ENCODE data around the gene CNTNAP5. TPM values are rescaled to one million over a fixed set of nuclear protein-coding genes. Genes with fewer than 3 reads are reported as not detected.

The CNTNAP5 gene
- total RNA-seq, 3 donors from 2014 or later (not counting 1 experiment from before 2014, with no cell fraction given), result not detected

DNA sequence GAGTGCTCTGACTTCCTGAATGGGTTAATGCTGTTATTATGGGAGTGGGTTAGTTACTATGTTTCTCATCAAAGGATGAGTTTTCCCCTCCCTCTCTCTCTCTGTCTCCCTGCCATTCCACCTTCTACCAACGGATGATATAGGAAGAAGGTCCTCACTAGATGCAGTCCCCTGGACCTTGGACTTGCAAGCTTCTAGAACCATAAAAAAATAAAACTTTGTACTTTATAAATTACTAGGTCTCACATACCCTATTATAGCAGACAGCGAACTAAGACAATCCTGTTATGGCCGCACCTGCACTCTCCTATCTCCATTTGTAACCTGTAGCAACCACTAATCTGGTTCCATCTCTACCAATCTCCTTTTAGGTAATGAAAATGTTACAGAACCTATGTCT lies 564.9 kb downstream of the CNTNAP5 start:
- ATAC-seq (no peak), DNase-seq (no peak)
- TF ChIP-seq, protein P1, sequence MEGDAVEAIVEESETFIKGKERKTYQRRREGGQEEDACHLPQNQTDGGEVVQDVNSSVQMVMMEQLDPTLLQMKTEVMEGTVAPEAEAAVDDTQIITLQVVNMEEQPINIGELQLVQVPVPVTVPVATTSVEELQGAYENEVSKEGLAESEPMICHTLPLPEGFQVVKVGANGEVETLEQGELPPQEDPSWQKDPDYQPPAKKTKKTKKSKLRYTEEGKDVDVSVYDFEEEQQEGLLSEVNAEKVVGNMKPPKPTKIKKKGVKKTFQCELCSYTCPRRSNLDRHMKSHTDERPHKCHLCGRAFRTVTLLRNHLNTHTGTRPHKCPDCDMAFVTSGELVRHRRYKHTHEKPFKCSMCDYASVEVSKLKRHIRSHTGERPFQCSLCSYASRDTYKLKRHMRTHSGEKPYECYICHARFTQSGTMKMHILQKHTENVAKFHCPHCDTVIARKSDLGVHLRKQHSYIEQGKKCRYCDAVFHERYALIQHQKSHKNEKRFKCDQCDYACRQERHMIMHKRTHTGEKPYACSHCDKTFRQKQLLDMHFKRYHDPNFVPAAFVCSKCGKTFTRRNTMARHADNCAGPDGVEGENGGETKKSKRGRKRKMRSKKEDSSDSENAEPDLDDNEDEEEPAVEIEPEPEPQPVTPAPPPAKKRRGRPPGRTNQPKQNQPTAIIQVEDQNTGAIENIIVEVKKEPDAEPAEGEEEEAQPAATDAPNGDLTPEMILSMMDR (IDR thresholded peaks at IDR 0.05), result no peak
- no peaks in the 10 kb centered on the region for H3K4me1 ChIP-seq (ENCODE audit: control insufficient read depth, insufficient read depth, low read length)
- no peaks in the 10 kb centered on the region for H3K27me3 ChIP-seq (ENCODE audit: control insufficient read depth, insufficient read depth, low read length)
- H3K36me3 ChIP-seq (ENCODE audit: control insufficient read depth, insufficient read depth, low read length), result no peaks in the 10 kb centered on the region
- Mint-ChIP-seq H3K27ac (no peak overlapping the region), H3K4me3 (no peak overlapping the region), H3K27me3 (ENCODE audit: low read depth in 2 of 2) (no peaks in the 10 kb centered on the region), H3K36me3 (no peaks in the 10 kb centered on the region), H3K9me3 (peaks cover 6 to 13% of the 10 kb centered on the region in 2 donors), H3K4me1 (no peaks in the 10 kb centered on the region)
- no peak overlapping the region for H3K27ac ChIP-seq (ENCODE audit: low read length)
- WGBS (ENCODE audit: insufficient coverage), result 97% methylated on average over 2 of the region's 3 CpGs
- H3K4me3 ChIP-seq (ENCODE audit: low read length), result no peak overlapping the region
- H3K9me3 ChIP-seq (ENCODE audit: control insufficient read depth, insufficient read depth, low read length), result peaks cover 3% of the 10 kb centered on the region
- intact Hi-C loops (cut with micrococcal nuclease), result no loop called here

DNA sequence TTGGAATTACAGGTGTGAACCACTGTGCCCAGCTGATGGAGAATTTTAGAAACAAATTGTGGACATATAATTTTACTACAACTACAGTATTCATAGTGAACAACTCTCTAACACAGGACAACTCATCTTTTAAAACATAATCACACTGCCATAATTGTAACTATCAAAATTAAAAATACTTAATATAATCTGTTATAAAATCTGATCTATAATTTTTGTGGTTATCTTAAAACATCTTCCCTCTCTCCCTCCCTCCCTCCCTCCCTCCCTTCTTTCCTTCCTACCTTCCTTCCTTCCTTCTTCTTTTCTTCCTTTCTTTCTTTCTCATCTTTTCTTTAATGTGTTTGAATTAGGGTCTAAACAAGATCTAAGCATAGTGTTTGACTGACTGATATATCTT lies 577.7 kb downstream of the CNTNAP5 start:
- ATAC-seq (no peak), DNase-seq (no peak)
- intact Hi-C loops (cut with micrococcal nuclease), result no loop called here
- Histone ChIP-seq H3K36me3 (ENCODE audit: control insufficient read depth, insufficient read depth, low read length) (no peaks in the 10 kb centered on the region), H3K9me3 (ENCODE audit: control insufficient read depth, insufficient read depth, low read length) (peaks cover 3% of the 10 kb centered on the region), H3K4me3 (ENCODE audit: low read length) (no peak overlapping the region), H3K27me3 (ENCODE audit: control insufficient read depth, insufficient read depth, low read length) (no peaks in the 10 kb centered on the region), H3K27ac (ENCODE audit: low read length) (no peak overlapping the region), H3K4me1 (ENCODE audit: control insufficient read depth, insufficient read depth, low read length) (no peaks in the 10 kb centered on the region)
- H3K4me1 Mint-ChIP-seq, result no peaks in the 10 kb centered on the region
- TF ChIP-seq, protein P1 (IDR thresholded peaks at IDR 0.05), result no peak
- H3K36me3 Mint-ChIP-seq, result peaks cover 8% of the 10 kb centered on the region
- peaks cover 11 to 26% of the 10 kb centered on the region in 2 donors for H3K9me3 Mint-ChIP-seq
- no peak overlapping the region for H3K27ac Mint-ChIP-seq
- H3K27me3 Mint-ChIP-seq (ENCODE audit: low read depth in 2 of 2), result no peaks in the 10 kb centered on the region
- H3K4me3 Mint-ChIP-seq, result no peak overlapping the region

DNA sequence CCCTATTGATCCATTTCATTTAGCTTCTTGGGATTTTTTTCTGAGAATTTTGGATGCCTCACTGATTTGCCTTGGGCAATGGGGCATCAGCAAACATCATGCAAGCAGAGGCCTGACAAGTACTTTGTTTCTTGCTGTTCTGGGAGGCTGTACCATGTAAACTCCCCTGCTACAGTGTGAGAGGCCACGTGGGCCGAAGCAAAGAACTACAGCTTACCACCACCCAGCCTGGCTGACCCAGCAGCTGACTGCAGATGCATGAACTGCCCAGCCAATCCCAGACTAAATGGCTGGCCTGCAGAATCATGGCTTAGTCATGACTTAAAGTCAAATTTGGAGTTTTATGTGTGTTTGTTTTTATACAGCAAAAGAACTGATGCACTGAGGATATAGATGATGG lies 579.9 kb downstream of the CNTNAP5 start:
- intact Hi-C loops (cut with micrococcal nuclease), result no loop called here
- peaks cover 15 to 23% of the 10 kb centered on the region in 2 donors for H3K9me3 Mint-ChIP-seq
- 82% methylated on average over 2 of the region's 2 CpGs for WGBS (ENCODE audit: insufficient coverage)
- Histone ChIP-seq H3K27me3 (ENCODE audit: control insufficient read depth, insufficient read depth, low read length) (no peaks in the 10 kb centered on the region), H3K9me3 (ENCODE audit: control insufficient read depth, insufficient read depth, low read length) (peaks cover 3% of the 10 kb centered on the region), H3K4me3 (ENCODE audit: low read length) (no peak overlapping the region), H3K4me1 (ENCODE audit: control insufficient read depth, insufficient read depth, low read length) (no peaks in the 10 kb centered on the region), H3K27ac (ENCODE audit: low read length) (no peak overlapping the region), H3K36me3 (ENCODE audit: control insufficient read depth, insufficient read depth, low read length) (no peaks in the 10 kb centered on the region)
- no peaks in the 10 kb centered on the region for H3K4me1 Mint-ChIP-seq
- H3K36me3 Mint-ChIP-seq, result no peaks in the 10 kb centered on the region
- no peak for DNase-seq
- no peak overlapping the region for H3K4me3 Mint-ChIP-seq
- TF ChIP-seq, protein P1 (IDR thresholded peaks at IDR 0.05), result peak; percentile 10
- ATAC-seq, result no peak
- no peak overlapping the region for H3K27ac Mint-ChIP-seq
- H3K27me3 Mint-ChIP-seq (ENCODE audit: low read depth in 2 of 2), result no peaks in the 10 kb centered on the region

DNA sequence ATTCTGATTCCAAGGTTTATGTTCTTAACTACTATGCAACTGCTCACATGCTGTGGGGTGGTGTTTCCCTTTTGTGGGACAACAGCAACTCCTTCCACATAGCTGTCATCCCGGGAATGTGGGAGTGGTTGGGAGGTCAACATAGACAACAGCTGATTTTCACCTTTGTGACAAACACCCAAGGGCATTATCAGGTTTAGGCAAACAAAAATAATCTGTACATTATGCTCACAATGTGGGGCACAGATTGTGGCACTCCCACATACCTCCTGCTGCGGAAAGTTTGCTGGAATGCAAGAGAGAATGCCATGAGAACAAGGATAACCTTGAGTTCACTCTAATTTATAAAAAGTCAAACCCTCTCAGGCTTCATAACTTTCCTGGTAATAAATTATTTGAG lies 582.6 kb downstream of the CNTNAP5 start:
- intact Hi-C loops (cut with micrococcal nuclease), result no loop called here
- H3K4me3 Mint-ChIP-seq, result no peak overlapping the region
- no peaks in the 10 kb centered on the region for H3K4me1 ChIP-seq (ENCODE audit: control insufficient read depth, insufficient read depth, low read length)
- 89% methylated on average over 1 of the region's 2 CpGs for WGBS (ENCODE audit: insufficient coverage)
- H3K9me3 Mint-ChIP-seq, result peaks cover 7 to 11% of the 10 kb centered on the region in 2 donors
- no peaks in the 10 kb centered on the region for H3K27me3 Mint-ChIP-seq (ENCODE audit: low read depth in 2 of 2)
- no peaks in the 10 kb centered on the region for H3K36me3 ChIP-seq (ENCODE audit: control insufficient read depth, insufficient read depth, low read length)
- ATAC-seq (no peak), DNase-seq (no peak)
- no peak overlapping the region for H3K27ac Mint-ChIP-seq
- H3K4me3 ChIP-seq (ENCODE audit: low read length), result no peak overlapping the region
- no peak overlapping the region for H3K27ac ChIP-seq (ENCODE audit: low read length)
- no peaks in the 10 kb centered on the region for H3K4me1 Mint-ChIP-seq
- H3K36me3 Mint-ChIP-seq, result no peaks in the 10 kb centered on the region
- H3K27me3 ChIP-seq (ENCODE audit: control insufficient read depth, insufficient read depth, low read length), result no peaks in the 10 kb centered on the region
- H3K9me3 ChIP-seq (ENCODE audit: control insufficient read depth, insufficient read depth, low read length), result peaks cover 3% of the 10 kb centered on the region
- TF ChIP-seq, protein P1 (IDR thresholded peaks at IDR 0.05), result no peak

Data from natural killer cell (primary cell).